Gastrocnemius medialis (tissue), 4 donors: Measurements from ENCODE around the gene GPR85.

Source experiments
- POLR2A ChIP-seq, 2 donors: fragments of 450-650 bp; IDR thresholded peaks; one replicate each; pipeline ENCODE4 v1.6.1; 2017; ENCODE audit warnings: antibody characterized with exemption in 2 of 2, mild to moderate bottlenecking in 2 of 2, moderate library complexity in 2 of 2
- TF ChIP-seq, protein P1 (sequence below), 5 experiments: fragments of 450-650 bp in 3 of 5; fragments of 200-600 bp in 2 of 5; sonication (generic) in 2 of 5; IDR thresholded peaks in 4 of 5; conservative IDR thresholded peaks in 1 of 5; 1 replicate in 4 of 5; 2 replicates in 1 of 5; pipeline ENCODE4 v1.5.1; 2016 to 2019; ENCODE audit warnings: antibody characterized with exemption in 5 of 5, mild to moderate bottlenecking in 3 of 5, moderate library complexity in 3 of 5

DNA sequence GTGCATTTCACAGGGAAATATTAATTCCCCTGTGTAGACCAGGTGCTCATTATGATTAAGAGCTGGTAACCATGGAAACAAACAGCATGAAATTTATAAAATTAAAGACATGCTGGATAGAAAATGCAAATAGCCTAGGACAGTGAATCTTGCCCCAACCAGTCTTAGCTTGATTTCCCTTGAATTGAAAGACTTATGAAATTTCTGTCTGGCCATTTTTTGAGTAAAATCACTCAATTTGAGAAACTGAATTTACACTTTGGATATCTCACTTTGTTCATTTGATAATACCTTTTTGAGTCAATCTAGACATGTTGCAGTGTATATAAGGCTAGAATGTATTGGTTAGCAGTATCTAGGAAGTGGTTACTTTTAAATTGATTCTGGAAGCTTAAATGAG lies 36.1 kb upstream of the GPR85 start:
- TF ChIP-seq POLR2A (IDR thresholded peaks at IDR 0.05): no peak
- TF ChIP-seq, protein P1, sequence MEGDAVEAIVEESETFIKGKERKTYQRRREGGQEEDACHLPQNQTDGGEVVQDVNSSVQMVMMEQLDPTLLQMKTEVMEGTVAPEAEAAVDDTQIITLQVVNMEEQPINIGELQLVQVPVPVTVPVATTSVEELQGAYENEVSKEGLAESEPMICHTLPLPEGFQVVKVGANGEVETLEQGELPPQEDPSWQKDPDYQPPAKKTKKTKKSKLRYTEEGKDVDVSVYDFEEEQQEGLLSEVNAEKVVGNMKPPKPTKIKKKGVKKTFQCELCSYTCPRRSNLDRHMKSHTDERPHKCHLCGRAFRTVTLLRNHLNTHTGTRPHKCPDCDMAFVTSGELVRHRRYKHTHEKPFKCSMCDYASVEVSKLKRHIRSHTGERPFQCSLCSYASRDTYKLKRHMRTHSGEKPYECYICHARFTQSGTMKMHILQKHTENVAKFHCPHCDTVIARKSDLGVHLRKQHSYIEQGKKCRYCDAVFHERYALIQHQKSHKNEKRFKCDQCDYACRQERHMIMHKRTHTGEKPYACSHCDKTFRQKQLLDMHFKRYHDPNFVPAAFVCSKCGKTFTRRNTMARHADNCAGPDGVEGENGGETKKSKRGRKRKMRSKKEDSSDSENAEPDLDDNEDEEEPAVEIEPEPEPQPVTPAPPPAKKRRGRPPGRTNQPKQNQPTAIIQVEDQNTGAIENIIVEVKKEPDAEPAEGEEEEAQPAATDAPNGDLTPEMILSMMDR (IDR thresholded peaks at IDR 0.05 in 4 of 5, conservative IDR thresholded peaks at IDR 0.05 in 1 of 5): no peak
